LNCAP (cell line): ENCODE measurements around the gene NXPH4.

Experiments
- CTCF ChIP-seq: fragments of 450-650 bp; IDR thresholded peaks from 2 replicates; pipeline ENCODE4 v1.5.1; 2017; ENCODE audit warnings: mild to moderate bottlenecking

NXPH4 gene

GRCh38 chr12:57179331-57180086 is 37.1 kb upstream of the NXPH4 start:
- TF ChIP-seq CTCF, result no peak

GRCh38 chr12:57180321-57180989 is 36.1 kb upstream of the NXPH4 start:
- TF ChIP-seq CTCF, result no peak

GRCh38 chr12:57181072-57181471 is 35.5 kb upstream of the NXPH4 start:
- TF ChIP-seq CTCF, result no peak

GRCh38 chr12:57181561-57182155 is 34.9 kb upstream of the NXPH4 start:
- no peak for TF ChIP-seq CTCF

GRCh38 chr12:57182918-57183575 is 33.5 kb upstream of the NXPH4 start:
- TF ChIP-seq CTCF, result peak; percentile 93

- TF ChIP-seq CTCF, result no peak
These were observed 32.5 kb upstream of the NXPH4 start for GRCh38 chr12:57183939-57184725.

GRCh38 chr12:57185403-57185802 is 31.2 kb upstream of the NXPH4 start:
- no peak for TF ChIP-seq CTCF
